ENCODE results near the gene TOLLIP.

- no peak for TF ChIP-seq CTCF (conservative IDR thresholded peaks at IDR 0.05; ENCODE audit: low read depth, low read length)
- no peak for TF ChIP-seq RAD21 (IDR thresholded peaks at IDR 0.05; ENCODE audit: low read length)
- TF ChIP-seq POLR2A (IDR thresholded peaks at IDR 0.05; ENCODE audit: low read depth, low read length): no peak
- no peak for TF ChIP-seq CHD1 (IDR thresholded peaks at IDR 0.05; ENCODE audit: low read depth, low read length)
- TF ChIP-seq MAZ (IDR thresholded peaks at IDR 0.05; ENCODE audit: borderline replicate concordance, low read depth, low read length): no peak
- no peak for TF ChIP-seq FOS (IDR thresholded peaks at IDR 0.05; ENCODE audit: low read depth, low read length)
- TF ChIP-seq ELK1 (IDR thresholded peaks at IDR 0.05; ENCODE audit: borderline replicate concordance, low read depth, low read length): no peak
- no peak for TF ChIP-seq USF2 (IDR thresholded peaks at IDR 0.05; ENCODE audit: low read depth, low read length)
- no peak for TF ChIP-seq NFE2L2 (IDR thresholded peaks at IDR 0.05; ENCODE audit: low read depth, low read length)
- no peak for TF ChIP-seq RFX5 (IDR thresholded peaks at IDR 0.05; ENCODE audit: low read depth, low read length)
- no peak for TF ChIP-seq BHLHE40 (IDR thresholded peaks at IDR 0.05; ENCODE audit: low read depth, low read length)
- no peak for TF ChIP-seq CEBPB (IDR thresholded peaks at IDR 0.05; ENCODE audit: low read depth, low read length)
- no peak for TF ChIP-seq SMC3 (IDR thresholded peaks at IDR 0.05; ENCODE audit: low read depth, low read length)
These were observed 12.3 kb downstream of the TOLLIP start for GRCh38 chr11:1297011-1297575.

Data from IMR-90 (cell line).